TTC549 (cell line): ENCODE results near the gene TUBGCP6.

ENCODE experiments used
- FAIRE-seq: peaks from 2 replicates; lab custom pipeline; 2012; peaks lifted over from hg19 to GRCh38; lab: Jason Lieb, UNC

The TUBGCP6 gene

GRCh38 chr22:50192436-50193204, 52.2 kb downstream of the TUBGCP6 start:
- FAIRE-seq = no peak

DNA sequence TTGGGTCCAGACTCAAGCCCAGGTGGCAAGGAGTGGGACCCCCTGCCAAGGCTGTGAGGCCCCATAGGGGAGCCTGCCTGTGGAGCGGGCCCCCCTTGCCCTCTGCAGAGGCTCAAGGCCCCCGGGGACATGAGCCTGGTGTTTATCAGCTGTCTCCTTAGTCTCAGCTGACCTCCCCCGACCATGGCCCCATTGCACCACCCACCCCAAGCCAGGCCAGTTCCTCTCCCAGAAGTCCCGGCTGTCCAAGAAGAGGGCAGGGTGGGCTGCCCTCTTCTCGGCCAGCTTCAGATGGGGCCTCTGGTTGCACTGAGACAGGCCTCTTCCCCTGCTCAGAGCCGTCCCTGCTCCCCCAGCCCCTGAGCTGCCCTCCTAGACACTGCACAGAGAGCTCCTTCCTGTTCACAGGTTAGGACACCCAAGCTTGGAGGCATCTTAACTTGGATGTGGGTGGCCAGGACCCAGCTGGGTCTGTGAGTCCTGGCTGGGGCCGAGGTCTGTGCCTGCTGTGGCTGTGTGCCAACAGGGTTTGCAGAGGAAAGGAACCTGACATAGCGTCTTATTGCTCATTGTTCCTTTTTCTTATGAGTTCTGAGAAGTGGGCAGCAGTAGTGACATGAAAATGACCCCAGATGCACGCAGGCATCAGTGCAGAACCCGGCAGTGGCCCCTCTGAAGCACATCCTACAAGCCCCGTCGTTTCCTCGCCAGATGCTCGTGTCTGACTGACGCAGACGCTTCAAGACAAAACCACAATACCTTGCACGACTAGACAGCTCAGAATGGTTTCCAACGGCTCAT, 53.7 kb downstream of the TUBGCP6 start:
- no peak for FAIRE-seq

DNA sequence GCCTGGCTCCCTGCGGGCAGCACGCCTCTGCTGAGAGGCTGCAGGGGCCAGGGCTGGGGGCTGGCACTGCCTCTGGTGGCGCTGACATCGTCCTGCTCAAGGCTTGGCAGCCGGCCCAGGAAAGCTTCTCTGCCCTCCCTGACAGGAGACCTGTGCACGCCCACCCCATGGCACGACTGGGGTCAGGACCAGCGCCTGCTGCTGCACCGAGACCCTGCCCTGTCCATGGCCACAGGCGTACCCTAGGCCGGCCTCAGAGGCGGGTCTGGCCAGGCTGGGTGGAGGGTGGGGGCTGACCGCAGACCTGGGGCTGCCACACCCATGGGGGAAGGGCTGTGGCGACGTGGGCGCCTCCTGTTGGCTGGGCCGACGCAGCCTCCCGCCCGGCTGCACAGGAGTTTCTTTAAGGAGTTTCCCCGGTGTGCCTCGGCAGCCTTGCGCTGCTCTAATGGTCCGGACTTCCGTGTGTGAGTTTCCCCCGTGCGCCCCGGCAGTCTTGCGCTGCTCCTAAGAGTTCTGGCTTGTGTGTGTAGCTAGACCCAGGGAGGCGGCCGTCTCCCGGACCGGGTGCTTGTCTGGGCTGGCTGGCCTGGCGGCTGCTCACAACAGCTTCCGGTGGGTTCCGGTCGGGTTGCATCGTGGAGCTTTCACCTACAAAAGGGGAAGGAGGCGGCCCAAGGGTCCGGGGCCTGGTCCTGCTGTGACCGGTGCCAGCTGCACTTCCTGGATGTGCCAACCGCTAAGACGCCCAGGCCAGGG, 54.5 kb downstream of the TUBGCP6 start:
- no peak for FAIRE-seq

- no peak for FAIRE-seq
Measured at GRCh38 chr22:50189849-50190181, 55.0 kb downstream of the TUBGCP6 start.

DNA sequence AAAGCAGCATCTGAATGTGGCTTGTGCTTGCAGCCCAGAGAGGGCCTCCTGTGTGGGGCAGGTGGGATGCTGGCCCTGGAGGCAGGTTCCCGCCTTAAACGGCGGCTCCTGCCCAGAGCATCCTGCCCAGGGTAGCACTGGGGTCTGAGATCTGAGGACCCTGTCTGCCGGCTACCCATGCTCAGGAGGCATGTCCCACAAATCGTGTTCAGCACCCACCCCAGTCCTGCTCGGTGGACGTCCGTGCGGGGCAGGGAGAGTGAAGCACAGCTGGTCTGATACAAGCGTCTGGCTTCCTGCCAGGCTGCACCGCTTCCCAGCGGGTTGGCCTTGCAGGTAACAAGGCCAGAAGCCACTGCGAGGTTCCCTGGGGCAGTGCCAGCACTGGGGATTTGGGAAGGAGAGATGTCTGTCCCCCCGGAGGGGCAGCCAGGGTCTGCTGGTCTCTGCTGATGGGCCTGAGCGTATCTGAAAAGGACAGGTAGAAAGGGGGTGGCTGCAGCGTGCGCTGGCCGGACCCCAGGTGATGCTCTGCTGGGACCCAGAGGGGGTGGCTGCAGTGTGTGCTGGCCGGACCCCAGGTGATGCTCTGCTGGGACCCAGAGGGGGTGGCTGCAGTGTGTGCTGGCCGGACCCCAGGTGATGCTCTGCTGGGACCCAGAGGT, 55.5 kb downstream of the TUBGCP6 start:
- no peak for FAIRE-seq

DNA sequence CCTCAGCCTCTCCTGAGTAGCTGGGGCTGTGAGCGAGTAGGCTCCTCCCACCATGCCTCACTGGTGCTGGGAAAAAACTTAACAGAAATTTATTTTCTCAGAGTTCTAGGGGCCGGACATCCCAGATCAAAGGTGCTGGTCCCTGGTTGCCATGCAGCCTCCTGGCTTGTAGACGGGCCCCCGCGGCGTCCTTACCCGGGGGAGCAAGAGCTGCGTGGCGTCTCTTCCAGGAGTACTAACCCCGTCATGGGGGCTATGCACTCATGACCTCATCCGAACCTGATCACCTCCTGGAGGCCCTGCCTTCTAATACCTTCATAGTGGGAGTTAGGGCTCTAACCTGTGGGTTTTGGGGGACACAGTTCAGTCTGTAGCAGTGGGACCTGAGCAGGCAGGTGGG, 56.5 kb downstream of the TUBGCP6 start:
- no peak for FAIRE-seq

- FAIRE-seq = no peak
Measured at GRCh38 chr22:50186761-50187523, 57.9 kb downstream of the TUBGCP6 start.

DNA sequence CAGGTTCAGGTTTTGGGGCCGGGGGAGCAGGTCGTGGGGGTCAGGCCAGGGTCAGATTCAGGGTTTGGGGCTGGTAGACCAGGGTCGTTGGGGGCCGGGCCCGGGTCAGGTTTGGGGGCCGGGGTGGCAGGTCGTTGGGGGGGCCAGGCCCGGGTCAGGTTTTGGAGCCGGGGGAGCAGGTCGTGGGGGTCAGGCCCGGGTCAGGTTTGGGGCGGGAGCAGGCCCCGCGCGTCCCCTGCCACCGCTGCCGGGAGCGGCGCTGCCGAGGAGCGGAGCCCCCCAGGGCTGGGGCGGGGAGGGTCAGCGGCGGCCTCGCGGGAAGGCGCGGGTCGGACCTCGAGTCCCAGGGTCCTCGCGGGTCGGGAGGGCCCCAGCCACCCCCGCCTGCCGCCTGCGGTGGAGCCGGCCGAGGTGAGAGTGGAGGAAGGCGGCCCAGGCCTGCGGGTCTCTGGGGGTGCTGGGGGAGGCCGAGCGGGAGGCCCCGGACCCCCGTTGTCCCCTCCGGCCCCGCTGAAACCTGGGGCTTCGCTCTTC, 58.6 kb downstream of the TUBGCP6 start:
- FAIRE-seq = no peak

- no peak for FAIRE-seq
Measured at GRCh38 chr22:50185375-50186087, 59.3 kb downstream of the TUBGCP6 start, which contains the start of gene TRABD. TSS of gene TRABD (plus strand) at chr22:50185913. CDS start at chr22:50193061, 7,148 bp downstream.

GRCh38 chr22:50184902-50185374, 59.9 kb downstream of the TUBGCP6 start:
- FAIRE-seq = no peak

GRCh38 chr22:50184004-50184901, 60.6 kb downstream of the TUBGCP6 start:
- no peak for FAIRE-seq

- FAIRE-seq = no peak
Measured at GRCh38 chr22:50183141-50183971, 61.5 kb downstream of the TUBGCP6 start.

DNA sequence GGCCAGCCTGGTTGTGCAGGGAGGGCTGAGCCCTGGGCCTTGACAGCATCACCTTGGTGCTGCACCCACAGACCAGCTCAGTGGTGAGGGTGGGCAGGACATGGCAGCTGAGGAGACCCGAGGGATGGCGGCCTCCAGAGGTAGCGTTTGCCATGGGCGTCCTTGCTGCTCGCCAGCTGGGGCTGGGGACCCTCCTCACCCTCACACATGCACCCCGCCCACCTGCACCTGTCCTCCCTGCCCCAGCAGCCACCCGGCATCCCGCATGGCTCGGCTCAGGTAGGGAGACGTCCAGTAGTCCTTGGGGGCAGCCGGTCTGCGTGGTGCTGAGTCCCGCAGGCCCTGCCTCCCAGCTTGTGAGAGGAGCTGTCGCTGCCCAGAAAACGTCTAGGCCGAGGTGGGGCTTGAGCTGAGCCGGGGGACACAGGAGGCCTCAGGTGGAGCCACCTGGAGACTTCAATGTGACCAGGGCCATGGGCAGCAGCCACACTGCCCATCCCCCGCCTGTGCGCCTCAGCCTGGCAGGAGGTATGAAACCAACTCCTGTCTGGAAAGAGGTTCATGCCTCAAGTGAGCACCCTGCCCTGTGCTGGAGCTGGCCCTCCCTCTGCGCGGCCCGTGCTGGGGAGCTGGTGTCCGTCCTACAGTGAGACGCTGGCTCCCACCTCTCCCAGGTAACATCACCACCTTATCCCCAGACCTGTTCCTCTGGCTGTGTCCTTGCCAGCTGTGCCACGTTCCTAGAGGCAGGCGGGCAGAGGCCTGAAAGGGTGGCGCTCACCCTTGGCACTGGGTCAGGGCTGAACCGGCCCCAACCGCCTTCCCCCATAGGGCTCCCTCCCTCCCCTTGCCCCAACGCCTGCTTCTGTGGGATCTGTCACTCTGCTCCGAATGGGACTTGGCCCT, 62.4 kb downstream of the TUBGCP6 start:
- FAIRE-seq = no peak

- FAIRE-seq = no peak
Measured at GRCh38 chr22:50180727-50181521, 63.9 kb downstream of the TUBGCP6 start.

- no peak for FAIRE-seq
Measured at GRCh38 chr22:50179937-50180726, 64.7 kb downstream of the TUBGCP6 start.
